ENCODE results near the gene CHCHD10. TPM values are rescaled to one million over a fixed set of nuclear protein-coding genes. Genes with fewer than 3 reads are reported as not detected.

Gene CHCHD10
- total and polyA plus RNA-seq, 2 donors (not counting 1 experiment from before 2014, with no cell fraction given) = 54.0 to 124 TPM

DNA sequence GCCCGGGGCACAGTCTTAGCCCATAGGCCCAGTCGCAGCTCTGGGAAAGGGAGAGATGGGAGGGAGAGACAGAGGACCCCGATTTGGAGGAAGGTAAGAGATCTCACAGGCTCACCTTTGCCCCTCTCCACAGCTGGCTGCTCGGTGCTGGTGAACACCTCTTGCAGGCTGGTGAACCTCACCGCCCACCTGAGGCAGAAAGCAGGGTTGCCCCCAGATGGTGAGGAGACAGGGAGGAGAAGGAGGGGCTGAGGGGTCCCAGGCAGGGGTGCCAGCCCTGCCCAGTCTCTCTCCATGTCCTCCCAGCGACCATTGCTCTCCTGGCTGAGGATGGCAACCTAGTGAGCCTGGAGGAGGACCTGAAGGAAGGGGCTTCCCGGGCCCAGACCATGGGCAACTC lies 3.8 kb downstream of the CHCHD10 start:
- peak overlapping the region; percentile 30 to 65 (median 50) for H3K4me3 ChIP-seq (ENCODE audit: control extremely low read depth in 1 of 5, extremely low read depth in 1 of 5, insufficient read depth in 1 of 5, low read depth in 2 of 5, low read length in 4 of 5)
- H3K4me1 Mint-ChIP-seq = peaks cover 54% of the 10 kb centered on the region
- POLR2A ChIA-PET = interaction anchor here (1.9 to 14.3 kb wide), 2 partner anchors 11 to 93 kb away, joined by 4 to 174 read pairs; partner anchors contain the start of genes SLC2A11, VPREB3 and ZNF70
- peak overlapping the region; percentile 92 for H3K4me2 ChIP-seq (replicated peaks; ENCODE audit: low read depth, low read length, poor library complexity, severe bottlenecking)
- no peaks in the 10 kb centered on the region for H3K36me3 ChIP-seq (replicated peaks in 1 of 2; ENCODE audit: control extremely low read depth in 1 of 2, control insufficient read depth in 1 of 2, extremely low read depth in 1 of 2, insufficient read depth in 2 of 2, low read length in 1 of 2)
- DNase-seq (no peak), ATAC-seq (ENCODE audit: low read depth) (no peak)
- CTCF ChIA-PET = interaction anchor here (1.0 to 12.8 kb wide), 3 partner anchors 10 to 86 kb away, joined by 3 to 188 read pairs (median 4); partner anchors contain the start of genes VPREB3 and ZNF70
- TF ChIP-seq, protein P1, sequence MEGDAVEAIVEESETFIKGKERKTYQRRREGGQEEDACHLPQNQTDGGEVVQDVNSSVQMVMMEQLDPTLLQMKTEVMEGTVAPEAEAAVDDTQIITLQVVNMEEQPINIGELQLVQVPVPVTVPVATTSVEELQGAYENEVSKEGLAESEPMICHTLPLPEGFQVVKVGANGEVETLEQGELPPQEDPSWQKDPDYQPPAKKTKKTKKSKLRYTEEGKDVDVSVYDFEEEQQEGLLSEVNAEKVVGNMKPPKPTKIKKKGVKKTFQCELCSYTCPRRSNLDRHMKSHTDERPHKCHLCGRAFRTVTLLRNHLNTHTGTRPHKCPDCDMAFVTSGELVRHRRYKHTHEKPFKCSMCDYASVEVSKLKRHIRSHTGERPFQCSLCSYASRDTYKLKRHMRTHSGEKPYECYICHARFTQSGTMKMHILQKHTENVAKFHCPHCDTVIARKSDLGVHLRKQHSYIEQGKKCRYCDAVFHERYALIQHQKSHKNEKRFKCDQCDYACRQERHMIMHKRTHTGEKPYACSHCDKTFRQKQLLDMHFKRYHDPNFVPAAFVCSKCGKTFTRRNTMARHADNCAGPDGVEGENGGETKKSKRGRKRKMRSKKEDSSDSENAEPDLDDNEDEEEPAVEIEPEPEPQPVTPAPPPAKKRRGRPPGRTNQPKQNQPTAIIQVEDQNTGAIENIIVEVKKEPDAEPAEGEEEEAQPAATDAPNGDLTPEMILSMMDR (IDR thresholded peaks at IDR 0.05) = no peak
- no peak for TF ChIP-seq EZH2 (IDR thresholded peaks at IDR 0.05; ENCODE audit: borderline replicate concordance, insufficient read depth, low read depth, low read length, poor library complexity, severe bottlenecking)
- H3K9ac ChIP-seq (ENCODE audit: low read length) = peak overlapping the region; percentile 61
- no peaks in the 10 kb centered on the region for H3K9me3 Mint-ChIP-seq (ENCODE audit: insufficient read depth)
- H3K27me3 ChIP-seq (replicated peaks in 1 of 4; ENCODE audit: control extremely low read depth in 1 of 4, control insufficient read depth in 3 of 4, insufficient read depth in 4 of 4, low read length in 3 of 4) = no peaks in the 10 kb centered on the region
- intact Hi-C loops (cut with micrococcal nuclease) = loop anchor here (1.0 kb wide), 1 partner anchor 12 kb away; no protein-coding TSS in a partner anchor
- peak overlapping the region; percentile 78 for H2AFZ ChIP-seq (ENCODE audit: insufficient read depth, low read depth, low read length, poor library complexity, severe bottlenecking)
- H3K27me3 Mint-ChIP-seq = no peaks in the 10 kb centered on the region
- peaks cover 14% of the 10 kb centered on the region for H4K20me1 ChIP-seq (ENCODE audit: control insufficient read depth, insufficient read depth, low read length, poor library complexity, severe bottlenecking)
- peak overlapping the region; percentile 84 for H3K27ac Mint-ChIP-seq
- 83% methylated on average over 3 of the region's 7 CpGs for WGBS (ENCODE audit: insufficient coverage)
- peaks cover 40 to 58% of the 10 kb centered on the region in 2 donors for H3K4me1 ChIP-seq (ENCODE audit: control insufficient read depth in 2 of 2, insufficient read depth in 2 of 2, low read length in 2 of 2)
- H3K27ac ChIP-seq (ENCODE audit: low read length in 2 of 2) = peak overlapping the region; percentile 34 to 73
- peak overlapping the region; percentile 86 for H3K4me3 Mint-ChIP-seq
- no peaks in the 10 kb centered on the region for H3K9me3 ChIP-seq (ENCODE audit: control extremely low read depth in 1 of 3, control insufficient read depth in 2 of 3, insufficient read depth in 1 of 3, low read length in 2 of 3)
- peaks cover 24% of the 10 kb centered on the region for H3K79me2 ChIP-seq (ENCODE audit: control insufficient read depth, insufficient read depth, low read length)

DNA sequence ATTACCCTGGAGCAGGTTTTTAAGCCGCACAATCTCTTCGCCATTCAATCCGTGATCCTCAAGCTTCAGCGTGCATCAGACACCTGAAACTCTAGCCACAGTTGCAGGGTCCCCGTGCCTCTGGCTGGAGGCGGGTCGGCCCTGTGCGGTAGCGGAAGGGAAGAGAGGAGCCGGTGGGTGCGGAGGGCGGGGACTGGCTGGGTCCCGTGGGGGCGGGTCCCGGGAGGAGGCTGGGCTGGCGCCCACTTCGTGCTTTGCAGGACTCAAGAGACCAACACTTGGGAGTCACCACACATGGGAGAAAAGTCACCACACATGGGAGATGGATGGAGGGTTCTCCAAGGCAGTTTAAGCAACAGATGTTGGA lies 4.2 kb downstream of the CHCHD10 start:
- no peak for TF ChIP-seq EZH2 (IDR thresholded peaks at IDR 0.05; ENCODE audit: borderline replicate concordance, insufficient read depth, low read depth, low read length, poor library complexity, severe bottlenecking)
- TF ChIP-seq, protein P1 (IDR thresholded peaks at IDR 0.05) = no peak
- Histone ChIP-seq H3K4me3 (ENCODE audit: control extremely low read depth in 1 of 5, extremely low read depth in 1 of 5, insufficient read depth in 1 of 5, low read depth in 2 of 5, low read length in 4 of 5) (peak overlapping the region; percentile 30 to 65 (median 50)), H3K9me3 (ENCODE audit: control extremely low read depth in 1 of 3, control insufficient read depth in 2 of 3, insufficient read depth in 1 of 3, low read length in 2 of 3) (no peaks in the 10 kb centered on the region), H3K27me3 (replicated peaks in 1 of 4; ENCODE audit: control extremely low read depth in 1 of 4, control insufficient read depth in 3 of 4, insufficient read depth in 4 of 4, low read length in 3 of 4) (no peaks in the 10 kb centered on the region), H3K79me2 (ENCODE audit: control insufficient read depth, insufficient read depth, low read length) (peaks cover 20% of the 10 kb centered on the region), H3K36me3 (replicated peaks in 1 of 2; ENCODE audit: control extremely low read depth in 1 of 2, control insufficient read depth in 1 of 2, extremely low read depth in 1 of 2, insufficient read depth in 2 of 2, low read length in 1 of 2) (no peaks in the 10 kb centered on the region), H3K27ac (ENCODE audit: low read length in 2 of 2) (peak overlapping the region; percentile 34 to 73), H2AFZ (ENCODE audit: insufficient read depth, low read depth, low read length, poor library complexity, severe bottlenecking) (peak overlapping the region; percentile 78), H3K9ac (ENCODE audit: low read length) (peak overlapping the region; percentile 61), H3K4me2 (replicated peaks; ENCODE audit: low read depth, low read length, poor library complexity, severe bottlenecking) (peak overlapping the region; percentile 92), H4K20me1 (ENCODE audit: control insufficient read depth, insufficient read depth, low read length, poor library complexity, severe bottlenecking) (peaks cover 14% of the 10 kb centered on the region), H3K4me1 (ENCODE audit: control insufficient read depth in 2 of 2, insufficient read depth in 2 of 2, low read length in 2 of 2) (peaks cover 37 to 54% of the 10 kb centered on the region in 2 donors)
- intact Hi-C loops (cut with micrococcal nuclease) = loop anchor here (1.0 kb wide), 1 partner anchor 11 kb away; no protein-coding TSS in a partner anchor
- H3K4me3 Mint-ChIP-seq = peak overlapping the region; percentile 86
- H3K27me3 Mint-ChIP-seq = no peaks in the 10 kb centered on the region
- peak overlapping the region; percentile 84 for H3K27ac Mint-ChIP-seq
- WGBS (ENCODE audit: insufficient coverage) = 12% methylated on average over 17 of the region's 17 CpGs
- peaks cover 54% of the 10 kb centered on the region for H3K4me1 Mint-ChIP-seq
- DNase-seq (peak; percentile 61), ATAC-seq (ENCODE audit: low read depth) (peak; percentile 45)
- ChIA-PET POLR2A (interaction anchor here (0.5 to 14.3 kb wide), 3 partner anchors 11 to 248 kb away, joined by 3 to 174 read pairs (median 4); partner anchors contain the start of genes CABIN1, SLC2A11, VPREB3 and ZNF70), CTCF (interaction anchor here (1.0 to 12.8 kb wide), 3 partner anchors 9 to 86 kb away, joined by 3 to 188 read pairs (median 4); partner anchors contain the start of genes VPREB3 and ZNF70)
- no peaks in the 10 kb centered on the region for H3K9me3 Mint-ChIP-seq (ENCODE audit: insufficient read depth)
